Muscle layer of colon (tissue), 2 donors: ENCODE measurements around the gene CYTL1.

Source experiments
- H3K27ac ChIP-seq: one replicate; pipeline ENCODE4 v1.7.0; 2013; ENCODE audit warnings: low read depth, mild to moderate bottlenecking, low read length, moderate library complexity
- H3K27me3 ChIP-seq, 2 donors: one replicate each; pipeline ENCODE4 v1.7.0; 2013; ENCODE audit warnings: low read length in 2 of 2, mild to moderate bottlenecking in 2 of 2; ENCODE audit not compliant: insufficient read depth in 2 of 2, control insufficient read depth in 1 of 2
- H3K36me3 ChIP-seq: one replicate; pipeline ENCODE4 v1.7.0; 2013; ENCODE audit warnings: mild to moderate bottlenecking, low read length; ENCODE audit not compliant: insufficient read depth
- H3K4me1 ChIP-seq: one replicate; pipeline ENCODE4 v1.7.0; 2013; ENCODE audit warnings: mild to moderate bottlenecking, low read length; ENCODE audit not compliant: insufficient read depth
- H3K4me3 ChIP-seq, 2 donors: one replicate each; pipeline ENCODE4 v1.7.0; 2013; ENCODE audit warnings: low read length in 2 of 2, low read depth in 1 of 2, mild to moderate bottlenecking in 1 of 2, moderate library complexity in 1 of 2
- H3K9ac ChIP-seq: one replicate; pipeline ENCODE4 v1.7.0; 2013; ENCODE audit warnings: low read length
- H3K9me3 ChIP-seq: one replicate; pipeline ENCODE4 v1.7.0; 2013; ENCODE audit warnings: mild to moderate bottlenecking, low read length
- donor health status: abdominal sarcoma.
- donor health status: Adenocarcinoma of cecum.

CYTL1 gene

GRCh38 chr4:5045097-5045496 lies 25.8 kb upstream of the CYTL1 start:
- Histone ChIP-seq H3K36me3 (no peaks in the 10 kb centered on the region), H3K27ac (no peak overlapping the region), H3K27me3 (no peaks in the 10 kb centered on the region), H3K9ac (no peak overlapping the region), H3K4me3 (no peak overlapping the region), H3K4me1 (no peaks in the 10 kb centered on the region), H3K9me3 (no peaks in the 10 kb centered on the region)

- Histone ChIP-seq H3K4me3 (no peak overlapping the region), H3K4me1 (no peaks in the 10 kb centered on the region), H3K9ac (no peak overlapping the region), H3K9me3 (no peaks in the 10 kb centered on the region), H3K27me3 (no peaks in the 10 kb centered on the region), H3K27ac (no peak overlapping the region), H3K36me3 (no peaks in the 10 kb centered on the region)
Measured at GRCh38 chr4:5044341-5044740, 25.1 kb upstream of the CYTL1 start.

- H3K4me1 ChIP-seq: no peaks in the 10 kb centered on the region
- H3K27ac ChIP-seq: no peak overlapping the region
- no peaks in the 10 kb centered on the region for H3K9me3 ChIP-seq
- no peaks in the 10 kb centered on the region for H3K36me3 ChIP-seq
- no peak overlapping the region for H3K9ac ChIP-seq
- no peak overlapping the region for H3K4me3 ChIP-seq
- no peaks in the 10 kb centered on the region for H3K27me3 ChIP-seq
Measured at GRCh38 chr4:5043579-5043978, 24.3 kb upstream of the CYTL1 start.

GRCh38 chr4:5041699-5042098 lies 22.4 kb upstream of the CYTL1 start:
- no peaks in the 10 kb centered on the region for H3K27me3 ChIP-seq
- H3K36me3 ChIP-seq: no peaks in the 10 kb centered on the region
- H3K27ac ChIP-seq: no peak overlapping the region
- no peaks in the 10 kb centered on the region for H3K4me1 ChIP-seq
- H3K9ac ChIP-seq: no peak overlapping the region
- no peaks in the 10 kb centered on the region for H3K9me3 ChIP-seq
- H3K4me3 ChIP-seq: no peak overlapping the region

GRCh38 chr4:5040856-5041620 lies 21.8 kb upstream of the CYTL1 start:
- H3K4me1 ChIP-seq: no peaks in the 10 kb centered on the region
- no peak overlapping the region for H3K9ac ChIP-seq
- H3K36me3 ChIP-seq: no peaks in the 10 kb centered on the region
- H3K27ac ChIP-seq: no peak overlapping the region
- no peaks in the 10 kb centered on the region for H3K27me3 ChIP-seq
- no peak overlapping the region for H3K4me3 ChIP-seq
- H3K9me3 ChIP-seq: no peaks in the 10 kb centered on the region

GRCh38 chr4:5039800-5040199 lies 20.5 kb upstream of the CYTL1 start:
- Histone ChIP-seq H3K4me3 (no peak overlapping the region), H3K36me3 (no peaks in the 10 kb centered on the region), H3K4me1 (peaks cover 4% of the 10 kb centered on the region), H3K27ac (no peak overlapping the region), H3K9me3 (no peaks in the 10 kb centered on the region), H3K9ac (no peak overlapping the region), H3K27me3 (no peaks in the 10 kb centered on the region)

- no peaks in the 10 kb centered on the region for H3K27me3 ChIP-seq
- no peaks in the 10 kb centered on the region for H3K36me3 ChIP-seq
- H3K4me1 ChIP-seq: peaks cover 22% of the 10 kb centered on the region
- H3K9me3 ChIP-seq: no peaks in the 10 kb centered on the region
- H3K27ac ChIP-seq: no peak overlapping the region
- no peak overlapping the region for H3K4me3 ChIP-seq
- no peak overlapping the region for H3K9ac ChIP-seq
Measured at GRCh38 chr4:5037553-5038551, 18.6 kb upstream of the CYTL1 start.

- no peak overlapping the region for H3K4me3 ChIP-seq
- no peaks in the 10 kb centered on the region for H3K9me3 ChIP-seq
- H3K27ac ChIP-seq: no peak overlapping the region
- H3K4me1 ChIP-seq: peaks cover 22% of the 10 kb centered on the region
- no peak overlapping the region for H3K9ac ChIP-seq
- H3K36me3 ChIP-seq: no peaks in the 10 kb centered on the region
- no peaks in the 10 kb centered on the region for H3K27me3 ChIP-seq
Measured at GRCh38 chr4:5036239-5036638, 17.0 kb upstream of the CYTL1 start.

- Histone ChIP-seq H3K9me3 (no peaks in the 10 kb centered on the region), H3K4me3 (no peak overlapping the region), H3K27ac (no peak overlapping the region), H3K9ac (no peak overlapping the region), H3K36me3 (no peaks in the 10 kb centered on the region), H3K4me1 (peaks cover 22% of the 10 kb centered on the region), H3K27me3 (no peaks in the 10 kb centered on the region)
Measured at GRCh38 chr4:5034206-5034605, 14.9 kb upstream of the CYTL1 start.

- H3K9ac ChIP-seq: no peak overlapping the region
- no peaks in the 10 kb centered on the region for H3K27me3 ChIP-seq
- no peak overlapping the region for H3K27ac ChIP-seq
- no peaks in the 10 kb centered on the region for H3K36me3 ChIP-seq
- no peak overlapping the region for H3K4me3 ChIP-seq
- H3K4me1 ChIP-seq: peaks cover 22% of the 10 kb centered on the region
- no peaks in the 10 kb centered on the region for H3K9me3 ChIP-seq
Measured at GRCh38 chr4:5033281-5033841, 14.1 kb upstream of the CYTL1 start.

GRCh38 chr4:5032813-5033212 lies 13.6 kb upstream of the CYTL1 start:
- Histone ChIP-seq H3K4me1 (peaks cover 22% of the 10 kb centered on the region), H3K27ac (no peak overlapping the region), H3K36me3 (no peaks in the 10 kb centered on the region), H3K9ac (no peak overlapping the region), H3K9me3 (no peaks in the 10 kb centered on the region), H3K27me3 (no peaks in the 10 kb centered on the region), H3K4me3 (no peak overlapping the region)
